GM12892 (cell line): ENCODE data around the gene MYO10.

Source experiments
- POLR2A ChIP-seq: IDR thresholded peaks from 2 replicates; pipeline ENCODE4 v1.6.1; 2011; ENCODE audit warnings: low read depth, low read length, control low read depth
- POLR2AphosphoS5 ChIP-seq: IDR thresholded peaks from 2 replicates; pipeline ENCODE4 v1.6.1; 2011; ENCODE audit warnings: low read depth, low read length, control low read depth
- TAF1 ChIP-seq: IDR thresholded peaks from 2 replicates; pipeline ENCODE4 v1.6.1; 2011; ENCODE audit warnings: low read depth, mild to moderate bottlenecking, control low read depth, low read length, borderline replicate concordance

GRCh38 chr5:16812911-16813310, 123.2 kb downstream of the MYO10 start:
- no peak for TF ChIP-seq POLR2AphosphoS5
- TF ChIP-seq POLR2A, result no peak
- no peak for TF ChIP-seq TAF1
